HG02885 (cell line): ENCODE data around the gene NPM1.
"Not testable (repeated sequence)": the region's sequence is repeated elsewhere in the genome, so short reads cannot be mapped to it uniquely, and the experiment has no call there.

Source experiments
- ATAC-seq: cut with Tn5 transposase; IDR thresholded peaks from one replicate; pipeline ENCODE4 v1.9.1; 2021; ENCODE audit warnings: mild to moderate bottlenecking; ENCODE audit not compliant: unreplicated experiment, poor library complexity

Gene NPM1

DNA sequence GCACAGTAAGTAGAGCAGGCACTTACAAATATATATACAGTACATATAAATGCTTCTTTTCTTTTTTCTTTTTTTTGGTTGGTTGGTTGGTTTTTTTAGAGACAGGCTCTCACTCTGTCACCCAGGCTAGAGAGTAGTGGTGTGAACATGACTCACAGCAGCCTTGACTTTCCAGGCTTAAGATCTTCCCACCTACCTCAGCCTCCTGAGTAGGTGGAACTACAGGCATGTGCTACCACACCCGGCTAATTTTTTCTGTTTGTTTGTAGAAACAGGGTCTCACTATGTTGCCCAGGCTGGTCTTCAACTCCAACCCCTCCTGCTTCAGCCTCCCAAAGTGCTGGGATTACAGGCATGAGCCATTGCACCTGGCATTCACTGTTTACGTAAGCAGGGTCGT is 2.6 kb upstream of the NPM1 start:
- ATAC-seq = not testable (repeated sequence)

DNA sequence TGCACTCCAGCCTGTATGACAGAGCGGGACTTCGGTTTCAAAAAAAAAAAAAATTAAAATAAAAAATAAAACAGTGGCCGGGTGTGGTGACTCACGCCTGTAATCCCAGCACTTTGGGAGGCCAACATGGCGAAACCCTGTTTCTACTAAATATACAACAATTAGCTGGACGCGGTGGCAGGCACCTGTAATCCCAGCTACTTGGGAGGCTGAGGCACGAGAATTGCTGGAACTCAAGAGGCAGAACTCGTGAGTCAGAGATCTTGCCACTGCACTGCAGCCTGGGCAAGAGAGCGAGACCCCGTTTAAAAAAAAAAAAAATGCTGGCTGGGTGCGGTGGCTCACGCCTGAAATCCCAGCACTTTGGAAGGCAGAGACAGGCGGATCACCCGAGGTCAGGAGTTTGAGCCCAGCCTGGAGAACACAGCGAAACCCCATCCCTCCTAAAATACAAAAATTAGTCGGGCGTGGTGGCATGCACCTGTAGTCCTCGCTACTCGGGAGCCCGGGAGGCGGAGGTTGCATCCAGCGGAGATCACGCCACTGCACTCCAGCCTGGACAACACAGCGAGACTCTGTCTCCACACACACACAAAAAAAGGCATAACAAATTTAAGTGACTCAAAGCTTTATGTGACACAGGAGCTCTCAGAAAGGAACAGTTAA is 1.5 kb upstream of the NPM1 start:
- no peak for ATAC-seq

DNA sequence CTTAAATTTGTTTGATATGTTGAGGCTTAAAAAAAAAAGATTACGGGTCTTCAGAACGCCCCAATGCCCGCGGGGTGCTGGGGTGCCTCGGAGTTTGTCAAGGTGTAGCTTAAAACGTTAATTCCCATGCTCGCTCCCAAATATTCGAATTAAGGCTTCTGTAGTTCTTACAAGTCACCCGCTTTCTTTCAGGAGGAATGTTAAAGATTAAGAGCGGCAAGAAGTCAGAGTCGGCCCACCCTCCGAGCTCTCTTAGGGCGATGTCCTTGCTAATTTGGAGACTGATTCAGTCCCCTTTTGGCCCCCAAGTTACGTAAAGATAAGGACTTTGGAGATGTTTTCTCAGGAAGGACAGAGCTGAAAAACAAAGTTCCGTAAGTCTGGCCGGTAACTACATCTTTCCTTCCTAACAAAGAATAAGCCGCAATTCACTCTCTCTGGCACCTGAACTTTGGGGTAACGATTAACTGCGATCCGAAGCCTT is 746 bp upstream of the NPM1 start:
- ATAC-seq = no peak

DNA sequence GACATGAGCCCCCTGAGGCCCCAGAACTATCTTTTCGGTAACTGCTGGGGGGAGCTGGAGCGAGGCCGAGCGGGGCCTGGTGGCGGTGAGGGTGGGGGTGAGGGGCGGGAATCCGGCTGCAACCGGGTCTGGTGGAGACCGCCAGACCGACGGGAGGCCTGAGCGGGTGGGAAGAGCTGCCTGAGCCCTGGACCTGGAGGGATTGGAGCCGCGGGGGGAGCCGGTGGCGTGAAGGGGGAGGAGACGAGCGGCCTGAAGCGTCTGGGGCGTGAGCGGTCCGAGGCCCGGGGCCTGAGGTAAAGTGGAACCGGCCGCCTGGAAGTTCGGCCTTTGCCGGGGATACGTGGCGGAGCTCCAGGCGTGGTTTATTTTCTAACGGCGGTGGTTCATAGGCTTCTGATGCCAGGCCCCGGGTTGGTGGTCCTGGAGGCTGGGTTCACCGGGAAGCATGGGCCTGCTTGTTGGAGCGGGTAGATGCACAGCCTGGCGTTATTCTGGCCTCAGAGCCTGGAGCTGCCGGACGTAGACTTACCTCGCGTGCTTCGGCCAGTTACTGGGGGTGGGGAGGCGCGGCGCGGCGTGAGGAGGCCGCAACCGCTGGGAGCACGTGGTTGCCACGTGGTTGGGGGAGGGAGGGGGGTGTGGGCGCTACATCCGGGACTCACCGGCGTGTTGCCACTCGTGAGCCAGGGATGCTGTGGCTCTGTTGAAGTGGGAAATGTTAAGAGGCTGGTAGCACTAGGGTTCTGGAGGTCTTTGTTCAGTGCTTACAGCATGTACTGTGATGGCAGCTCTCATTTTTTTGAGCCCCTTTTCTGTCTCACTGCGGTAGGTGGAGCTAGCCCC is 544 bp downstream of the NPM1 start:
- ATAC-seq = peak; percentile 45

DNA sequence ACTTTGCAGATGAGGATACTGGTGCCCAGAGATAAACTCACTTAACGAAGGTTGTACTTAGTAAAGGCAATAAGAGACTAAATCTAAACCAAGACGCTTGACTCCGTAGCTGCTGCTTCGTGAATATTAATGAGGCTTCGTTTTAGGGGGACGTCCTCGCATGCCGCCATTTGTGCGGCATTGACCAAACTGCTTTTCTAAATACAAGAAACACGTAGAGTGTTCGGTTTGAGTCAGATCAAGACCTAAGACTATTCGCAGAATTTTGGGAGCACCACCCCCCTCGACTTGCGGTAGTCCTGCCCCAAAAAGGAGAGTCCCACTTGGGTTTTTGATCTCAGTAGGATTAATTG is 1.1 kb downstream of the NPM1 start:
- ATAC-seq = no peak

DNA sequence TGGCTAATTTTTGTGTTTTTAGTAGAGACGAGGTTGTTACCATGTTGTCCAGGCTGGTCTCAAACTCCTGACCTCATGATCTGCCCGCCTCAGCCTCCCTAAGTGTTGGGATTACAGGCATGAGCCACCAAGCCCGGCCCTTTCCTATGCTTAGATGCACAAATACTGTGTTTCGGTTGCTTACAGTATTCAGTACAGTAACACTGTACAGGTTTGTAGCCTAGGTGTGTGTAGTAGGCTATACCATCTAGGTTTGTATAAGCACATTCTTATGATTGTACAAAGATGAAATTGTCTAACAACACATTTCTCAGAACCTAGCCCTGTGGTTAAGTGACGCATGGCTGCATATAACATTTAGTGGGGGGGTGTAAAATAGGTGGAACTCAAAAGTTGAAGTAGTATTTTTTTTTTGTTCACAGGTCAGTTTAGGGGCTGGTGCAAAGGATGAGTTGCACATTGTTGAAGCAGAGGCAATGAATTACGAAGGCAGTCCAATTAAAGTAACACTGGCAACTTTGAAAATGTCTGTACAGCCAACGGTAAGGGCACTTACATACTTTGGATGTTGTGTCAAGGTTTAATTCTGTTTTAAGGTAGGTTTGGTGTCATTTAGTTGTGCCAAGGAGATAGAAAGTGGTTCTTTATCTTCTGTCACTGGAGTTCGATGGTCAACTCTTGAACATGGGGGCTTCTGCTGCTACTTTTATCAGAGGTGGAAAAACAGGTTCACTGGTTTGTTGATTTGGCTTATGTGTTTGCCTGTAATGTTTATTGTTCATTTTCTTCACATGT is 3.4 kb downstream of the NPM1 start:
- ATAC-seq = no peak

DNA sequence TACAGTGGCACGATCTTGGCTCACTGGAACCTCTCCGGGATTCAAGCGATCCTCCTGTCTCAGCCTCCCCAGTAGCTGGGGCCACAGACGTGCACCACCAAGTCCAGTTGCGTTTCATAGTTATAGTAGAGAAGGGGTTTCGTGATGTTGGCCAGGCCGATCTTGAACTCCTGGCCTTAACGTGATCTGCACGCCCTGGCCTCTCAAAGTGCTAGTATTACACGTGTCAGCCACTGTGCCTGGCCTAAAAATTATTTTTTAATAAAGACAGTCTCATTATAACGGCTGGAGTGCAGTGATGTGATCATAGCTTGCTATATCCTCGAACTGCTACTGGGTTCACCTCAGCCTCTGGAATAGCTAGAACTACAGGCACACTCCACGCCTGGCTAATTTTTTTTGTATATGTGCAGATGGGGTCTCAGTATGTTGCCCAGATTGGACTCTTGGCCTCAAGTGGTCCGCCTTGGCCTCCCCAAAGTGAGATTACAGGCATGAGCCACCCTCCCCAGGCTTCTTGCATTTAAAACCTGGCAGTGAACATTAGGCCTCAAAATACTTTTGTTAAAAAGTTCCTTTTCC is 4.4 kb downstream of the NPM1 start:
- no peak for ATAC-seq

DNA sequence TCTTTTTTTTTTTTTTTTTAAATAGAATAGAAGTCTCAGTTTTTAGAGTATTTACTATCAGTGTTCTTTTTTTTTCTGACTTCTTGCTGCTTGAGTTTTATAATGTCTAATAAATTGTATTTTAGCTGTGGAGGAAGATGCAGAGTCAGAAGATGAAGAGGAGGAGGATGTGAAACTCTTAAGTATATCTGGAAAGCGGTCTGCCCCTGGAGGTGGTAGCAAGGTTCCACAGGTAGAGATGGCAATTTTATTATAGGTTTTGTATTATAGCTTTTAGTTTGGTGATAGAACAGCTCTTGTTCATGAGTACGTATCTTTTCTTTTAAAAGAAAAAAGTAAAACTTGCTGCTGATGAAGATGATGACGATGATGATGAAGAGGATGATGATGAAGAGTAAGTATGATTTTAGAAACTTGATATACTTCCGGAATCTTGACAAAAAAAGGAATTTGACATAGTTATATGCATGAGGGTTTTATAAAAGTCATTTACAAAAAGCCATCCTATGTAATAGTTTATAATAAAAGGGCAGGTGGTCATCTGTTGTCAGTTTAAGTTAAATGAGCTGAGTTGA is 5.0 kb downstream of the NPM1 start:
- no peak for ATAC-seq

DNA sequence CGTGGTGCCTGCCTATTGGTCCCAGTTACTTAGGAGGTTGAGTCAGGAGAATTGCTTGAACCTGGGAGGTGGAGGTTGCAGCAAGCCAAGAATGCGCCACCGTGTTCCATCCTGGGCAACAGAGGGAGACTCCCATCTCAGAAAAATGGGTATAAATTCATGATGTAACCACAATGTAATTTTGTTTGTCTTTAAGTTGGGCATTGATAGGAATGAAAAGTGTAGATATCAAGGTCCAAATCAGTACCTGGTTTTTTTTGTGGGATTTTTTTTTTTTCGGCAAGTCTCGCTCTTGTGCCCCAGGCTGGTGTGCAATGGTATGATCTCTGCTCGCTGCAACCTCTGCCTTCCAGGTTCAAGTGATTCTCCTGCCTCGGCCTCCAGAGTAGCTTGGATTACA is 7.4 kb downstream of the NPM1 start:
- ATAC-seq = no peak

DNA sequence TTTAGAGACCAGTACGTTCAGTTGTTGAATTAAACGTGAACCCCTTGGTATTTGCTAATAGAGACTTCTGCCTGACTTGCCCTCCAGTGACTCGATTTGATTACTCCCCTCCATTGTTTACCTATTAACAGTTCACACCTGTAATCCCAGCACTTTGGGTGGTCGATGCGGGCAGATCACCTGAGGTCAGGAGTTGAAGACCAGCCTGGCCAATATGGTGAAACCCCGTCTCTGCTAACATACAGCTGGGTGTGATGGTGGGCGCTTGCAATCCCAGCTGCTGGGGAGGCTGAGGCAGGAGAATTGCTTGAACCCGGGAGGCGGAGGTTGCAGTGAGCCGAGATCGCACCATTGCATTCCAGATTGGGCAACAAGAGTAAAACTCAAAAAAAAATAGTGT is 8.9 kb downstream of the NPM1 start:
- ATAC-seq = not testable (repeated sequence)

DNA sequence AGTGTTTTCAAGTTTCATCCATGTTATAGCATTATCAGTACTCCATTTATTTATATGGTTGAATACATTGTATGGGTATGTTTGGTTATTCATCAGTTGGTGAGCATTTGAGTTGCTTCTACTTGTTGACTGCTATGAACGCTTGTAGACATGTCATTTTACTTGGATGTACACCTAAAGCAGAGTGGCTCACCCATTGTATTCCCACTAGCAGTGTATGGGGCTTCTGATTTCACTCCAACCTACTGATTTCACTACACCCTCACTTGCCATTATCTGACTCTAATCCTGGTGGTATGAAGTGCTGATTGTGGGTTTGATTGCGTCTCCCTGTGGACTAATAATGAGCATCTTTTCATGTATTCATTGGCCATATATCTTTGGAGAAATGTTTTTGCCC is 9.5 kb downstream of the NPM1 start:
- no peak for ATAC-seq

DNA sequence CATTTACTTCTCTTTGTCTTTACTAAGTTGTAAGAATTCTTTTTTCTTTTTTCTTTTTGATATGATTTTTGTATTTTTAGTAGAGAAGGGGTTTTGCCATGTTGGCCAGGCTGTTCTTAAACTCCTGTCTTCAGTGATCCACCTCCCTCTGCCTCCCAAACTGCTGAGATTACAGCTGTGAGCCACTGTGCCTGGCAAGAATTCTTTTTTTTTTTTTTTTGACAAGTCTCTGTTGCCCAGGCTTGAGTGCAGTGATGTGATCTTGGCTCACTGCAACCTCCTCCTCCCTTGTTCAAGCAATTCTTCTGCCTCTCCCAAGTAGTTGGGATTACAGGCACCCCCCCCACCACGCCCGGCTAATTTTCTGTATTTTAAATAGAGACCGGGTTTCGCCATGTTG is 9.9 kb downstream of the NPM1 start:
- no peak for ATAC-seq

DNA sequence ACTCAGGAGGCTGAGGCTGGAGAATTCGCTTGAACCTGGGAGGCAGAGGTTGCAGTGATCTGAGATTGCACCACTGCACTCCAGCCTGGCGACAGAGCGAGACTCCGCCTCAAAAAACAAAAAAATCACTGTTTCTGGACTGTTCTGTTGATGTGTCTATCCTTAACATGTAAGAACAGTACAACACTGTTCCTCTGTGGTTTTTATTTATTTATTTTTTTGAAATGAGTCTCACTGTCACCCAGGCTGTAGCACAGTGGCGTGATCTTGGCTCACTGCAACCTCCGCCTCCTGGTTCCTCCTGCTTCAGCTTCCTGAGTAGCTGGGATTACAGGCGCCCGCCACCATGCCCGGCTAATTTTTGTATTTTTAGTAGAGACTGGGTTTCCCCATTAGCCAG is 11.0 kb downstream of the NPM1 start:
- ATAC-seq = not testable (repeated sequence)

DNA sequence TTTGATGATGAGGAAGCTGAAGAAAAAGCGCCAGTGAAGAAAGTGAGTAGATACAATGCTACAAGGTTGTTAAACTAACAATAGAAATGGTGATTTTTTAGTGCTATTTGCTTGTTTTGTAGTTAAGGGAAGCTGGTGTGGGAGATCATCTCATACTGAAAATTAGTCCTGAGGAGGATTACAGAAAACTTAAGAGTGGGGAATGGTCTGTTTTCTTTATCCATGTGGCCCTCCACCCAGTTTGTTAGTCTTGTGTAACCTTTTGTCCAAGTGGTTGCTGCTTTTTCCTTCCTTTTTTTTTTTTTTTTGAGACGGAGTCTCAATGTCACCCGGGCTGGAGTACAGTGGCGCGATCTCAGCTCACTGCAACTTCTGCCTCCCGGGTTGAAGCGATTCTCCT is 12.5 kb downstream of the NPM1 start:
- ATAC-seq = no peak

DNA sequence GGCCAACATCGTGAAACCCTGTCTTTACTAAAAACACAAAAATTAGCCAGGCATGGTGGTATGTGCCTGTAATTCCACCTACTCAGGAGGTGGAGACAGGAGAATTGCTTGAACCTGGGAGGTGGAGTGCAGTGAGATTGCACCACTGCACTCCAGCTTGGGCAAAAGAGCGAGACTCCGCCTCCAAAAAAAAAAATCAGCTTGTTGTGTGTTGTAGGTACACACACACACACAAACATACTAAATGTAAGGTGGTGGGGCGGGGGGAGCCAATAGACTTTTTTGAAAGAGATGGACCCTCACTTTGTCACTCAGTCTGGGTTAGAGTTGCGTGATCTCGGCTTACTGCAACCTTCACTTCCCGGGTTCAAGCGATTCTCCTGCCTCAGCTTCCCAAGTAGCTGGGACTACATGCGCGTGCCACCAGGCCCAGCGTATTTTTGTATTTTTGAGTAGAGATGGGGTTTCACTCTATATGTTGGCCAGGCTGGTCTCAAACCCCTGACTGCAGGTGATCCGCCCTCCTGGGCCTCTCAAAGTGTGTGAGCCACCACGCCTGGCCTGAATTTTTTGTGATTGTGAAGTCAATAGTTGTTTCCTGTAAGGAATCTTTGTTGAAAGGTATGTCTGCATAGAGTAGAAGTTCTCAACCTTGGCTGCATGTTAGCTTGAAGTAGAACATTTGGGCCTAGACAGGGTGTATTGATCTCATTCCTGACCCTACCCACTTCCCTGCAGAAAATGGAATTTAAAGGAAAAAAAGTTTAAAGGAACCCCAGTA is 13.7 kb downstream of the NPM1 start:
- no peak for ATAC-seq

DNA sequence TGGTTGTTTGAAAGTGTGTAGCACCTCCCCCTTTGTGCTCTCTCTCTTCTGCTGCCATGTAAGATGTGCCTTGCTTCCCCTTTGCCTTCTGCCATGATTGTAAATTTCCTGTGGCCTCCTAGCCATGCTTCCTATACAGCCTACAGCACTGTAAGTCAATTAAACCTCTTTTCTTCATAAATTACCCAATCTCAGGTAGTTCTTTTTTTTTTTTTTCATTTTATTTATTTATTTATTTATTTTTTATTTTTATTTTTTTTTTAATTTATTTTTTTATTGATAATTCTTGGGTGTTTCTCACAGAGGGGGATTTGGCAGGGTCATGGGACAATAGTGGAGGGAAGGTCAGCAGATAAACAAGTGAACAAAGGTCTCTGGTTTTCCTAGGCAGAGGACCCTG is 15.1 kb downstream of the NPM1 start:
- ATAC-seq = not testable (repeated sequence)

DNA sequence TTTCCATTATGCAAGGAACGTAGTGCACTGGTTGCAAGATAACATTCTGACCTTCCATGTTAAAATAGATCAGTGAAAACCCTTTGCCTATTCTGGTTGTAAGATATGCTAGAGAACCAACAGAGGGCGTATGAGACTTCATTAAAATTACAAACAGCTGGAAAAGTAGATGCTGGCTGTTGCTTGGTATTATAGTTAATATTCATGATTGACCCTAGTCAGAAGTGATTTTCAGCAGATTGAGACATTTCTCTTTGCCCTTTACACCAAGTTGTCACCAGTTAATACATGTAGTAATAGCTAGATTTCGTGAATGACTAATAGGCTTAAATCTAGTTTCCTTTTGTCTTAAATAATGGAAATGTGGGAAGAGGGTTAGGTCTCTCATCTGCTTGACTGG is 18.0 kb downstream of the NPM1 start:
- no peak for ATAC-seq

DNA sequence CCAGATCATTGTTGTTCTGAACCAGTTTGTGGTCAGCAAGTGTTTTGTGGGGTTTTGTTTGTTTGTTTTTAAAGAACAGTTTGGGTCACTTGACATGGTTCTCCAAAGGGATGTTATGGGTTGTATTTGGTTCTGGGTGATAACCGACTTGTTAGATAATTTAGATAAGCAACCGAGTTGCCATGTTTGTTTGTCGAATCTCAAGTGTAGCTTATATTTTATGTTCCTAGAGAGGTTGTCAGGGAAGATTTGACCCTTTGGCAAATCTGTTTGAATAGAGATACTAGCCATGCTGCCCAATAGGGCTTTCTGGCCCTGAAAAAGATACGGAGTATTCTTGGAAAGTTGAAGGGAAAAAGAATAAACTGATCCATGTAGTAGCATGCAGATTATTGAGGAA is 19.6 kb downstream of the NPM1 start:
- ATAC-seq = no peak
